Heart left ventricle (tissue), 16 donors: ENCODE results near the gene CHCHD3. TPM values are rescaled to one million over a fixed set of nuclear protein-coding genes. Genes with fewer than 3 reads are reported as not detected.

Source experiments
- ATAC-seq, 4 donors: fragments of 200-7000 bp; cut with Tn5 transposase; one replicate each; pipeline ENCODE4 v1.9.1; 2020 to 2022; ENCODE audit warnings: moderate library complexity in 4 of 4, mild to moderate bottlenecking in 3 of 4, moderate number of reproducible peaks in 1 of 4
- DNase-seq, 5 donors: peaks; one replicate each; pipeline ENCODE4 v3.0.0-alpha.2; 2020
- H3K27ac ChIP-seq, 12 donors: fragments of 200-600 bp; sonication (generic) in 4 of 12; one replicate each; pipeline versions ENCODE4 v1.5.0 to v1.8.0; 2016 to 2022; ENCODE audit warnings: mild to moderate bottlenecking in 2 of 12
- H3K27me3 ChIP-seq, 9 donors: fragments of 200-600 bp; sonication (generic) in 2 of 9; one replicate each; pipeline versions ENCODE4 v1.5.1 to v1.8.0; 2016 to 2022; ENCODE audit warnings: mild to moderate bottlenecking in 3 of 9
- H3K36me3 ChIP-seq, 9 donors: fragments of 200-600 bp; sonication (generic) in 2 of 9; one replicate each; pipeline versions ENCODE4 v1.5.0 to v1.8.0; 2018 to 2022; ENCODE audit warnings: mild to moderate bottlenecking in 2 of 9
- H3K4me1 ChIP-seq, 12 donors: fragments of 200-600 bp; sonication (generic) in 4 of 12; one replicate each; pipeline versions ENCODE4 v1.5.0 to v1.8.0; 2016 to 2022; ENCODE audit warnings: mild to moderate bottlenecking in 3 of 12
- H3K4me3 ChIP-seq, 12 donors: fragments of 200-600 bp; sonication (generic) in 4 of 12; one replicate each; pipeline versions ENCODE4 v1.5.0 to v1.8.0; 2017 to 2022; ENCODE audit warnings: mild to moderate bottlenecking in 9 of 12, moderate library complexity in 4 of 12
- H3K9me3 ChIP-seq, 12 donors: fragments of 200-600 bp; sonication (generic) in 4 of 12; one replicate each; pipeline versions ENCODE4 v1.5.0 to v1.8.0; 2016 to 2022; ENCODE audit warnings: mild to moderate bottlenecking in 1 of 12
- CTCF ChIP-seq, 12 donors: fragments of 200-600 bp; sonication (generic) in 4 of 12; IDR thresholded peaks; one replicate each; pipeline versions ENCODE4 v1.5.0 to v1.8.0; 2018 to 2022; ENCODE audit warnings: antibody characterized with exemption in 12 of 12, mild to moderate bottlenecking in 5 of 12
- POLR2A ChIP-seq, 2 donors: fragments of 450-650 bp; IDR thresholded peaks; one replicate each; pipeline ENCODE4 v1.6.1; 2017; ENCODE audit warnings: antibody characterized with exemption in 2 of 2, mild to moderate bottlenecking in 2 of 2, moderate library complexity in 2 of 2
- WGBS, 4 donors: extraction: QIAGEN DNeasy Blood & Tissue Kit in 2 of 4; methylation state at CpG; one replicate each; pipeline versions ENCODE4 v1.1.5 to v1.1.7; 2013 to 2018; 5-methylcytosine and 5-hydroxymethylcytosine counted together
- intact Hi-C, 10 donors: fragments of 100-400 bp; cut with DNase I; formaldehyde crosslinking; loops; one replicate each; pipeline versions ENCODE4 v1.11.1 to v1.14.2; 2022
- polyA plus RNA-seq, 2 donors: library from polyadenylated mRNA; stranded (reverse); fragments of 200-250 nt; gene quantifications; one replicate each; pipeline ENCODE4 v1.2.3, GENCODE V29; 2013
- total RNA-seq, 9 donors: library from RNA; depleted of rRNA in 2 of 9; stranded (reverse); fragments of >200 nt in 2 of 9; fragmentation: NEBNext Ultra II Directional in 3 of 9; extraction: Animal tissue kit (Norgen Biotek cat#: 25700) in 3 of 9; gene quantifications; one replicate each; pipeline versions ENCODE4 v1.1.0 to v1.2.4, GENCODE V29; 2016 to 2023
- donor health status: ischemic (EF 13 %, LVEDD 7.1; RV severe dilation, severe dysfunction).
- donor health status: healthy with polysubstance abuse.
- donor health status: DM: no; HTN: yes; CAD: no.
- donor health status: DM: no; HTN: no; CAD: no.
- donor health status: ischemic (EF 25% LVEDD 6.9; RV normal size, moderate dysfunction).
- donor health status: ischemic (EF 25% LVEDD 5.7; RV mildly dilated, moderate dysfunction).
- donor health status: healthy.
- donor health status: DM: yes; HTN: yes; CAD: no.
- donor health status: ischemic (EF 35%, LVEDD 5.7; RV mildly dilated, moderate dysfunction).
- donor health status: nonischemic (EF 11% LVEDD 7.7; RV severe dilation, severe dysfunction).
- donor health status: DM: yes; HTN: yes; CAD: no.
- donor health status: PGD.
- donor health status: ischemic (EF 29% LVEDD 5.4; RV normal size, mild dysfunction).
- donor health status: nonischemic (EF 23%, LVEDD 6.1; RV moderate dilation, normal function).

CHCHD3 gene
- total and polyA plus RNA-seq, 11 donors = 92.9 to 197 (median 176) TPM

- intact Hi-C loops = no loop called here
- H3K27me3 ChIP-seq = no peaks in the 10 kb centered on the region
- DNase-seq = no peak
- peaks cover 0 to 30% (median 22%) of the 10 kb centered on the region in 9 donors for H3K36me3 ChIP-seq
- TF ChIP-seq POLR2A (IDR thresholded peaks at IDR 0.05) (no peak), CTCF (IDR thresholded peaks at IDR 0.05) (no peak)
- H3K27ac ChIP-seq = no peak overlapping the region
- WGBS, 4 donors = 77 to 83% (median 80%) methylated on average over 4 of the region's 4 CpGs
- no peak for ATAC-seq
- peaks cover 0 to 4% (median 0%) of the 10 kb centered on the region in 12 donors for H3K4me1 ChIP-seq
- H3K4me3 ChIP-seq = no peak overlapping the region
- H3K9me3 ChIP-seq = no peaks in the 10 kb centered on the region
Measured at GRCh38 chr7:132784406-132784805, 297.5 kb downstream of the CHCHD3 start.

- H3K9me3 ChIP-seq = no peaks in the 10 kb centered on the region
- peaks cover 0 to 30% (median 22%) of the 10 kb centered on the region in 9 donors for H3K36me3 ChIP-seq
- WGBS, 4 donors = 87 to 92% (median 90%) methylated on average over 8 of the region's 8 CpGs
- no peaks in the 10 kb centered on the region for H3K27me3 ChIP-seq
- H3K4me3 ChIP-seq = no peak overlapping the region
- peaks cover 0 to 5% (median 0%) of the 10 kb centered on the region in 12 donors for H3K4me1 ChIP-seq
- no peak overlapping the region for H3K27ac ChIP-seq
- TF ChIP-seq POLR2A (IDR thresholded peaks at IDR 0.05) (no peak), CTCF (IDR thresholded peaks at IDR 0.05) (no peak)
- ATAC-seq (no peak), DNase-seq (no peak)
- intact Hi-C loops = no loop called here
Measured at GRCh38 chr7:132783824-132784223, 298.1 kb downstream of the CHCHD3 start.

- ATAC-seq (no peak), DNase-seq (no peak)
- Histone ChIP-seq H3K27me3 (no peaks in the 10 kb centered on the region), H3K36me3 (peaks cover 0 to 30% (median 22%) of the 10 kb centered on the region in 9 donors), H3K4me1 (peaks cover 0 to 5% (median 0%) of the 10 kb centered on the region in 12 donors), H3K27ac (no peak overlapping the region), H3K9me3 (no peaks in the 10 kb centered on the region), H3K4me3 (no peak overlapping the region)
- intact Hi-C loops = no loop called here
- TF ChIP-seq POLR2A (IDR thresholded peaks at IDR 0.05) (no peak), CTCF (IDR thresholded peaks at IDR 0.05) (no peak)
- WGBS, 4 donors = 85 to 91% (median 87%) methylated on average over 11 of the region's 11 CpGs
Measured at GRCh38 chr7:132782777-132783640, 298.9 kb downstream of the CHCHD3 start.

GRCh38 chr7:132780822-132781221 is 301.1 kb downstream of the CHCHD3 start:
- no peak for DNase-seq
- no peak for ATAC-seq
- Histone ChIP-seq H3K27me3 (no peaks in the 10 kb centered on the region), H3K4me3 (no peak overlapping the region), H3K27ac (no peak overlapping the region), H3K36me3 (peaks cover 0 to 30% (median 19%) of the 10 kb centered on the region in 9 donors), H3K4me1 (peaks cover 0 to 5% (median 0%) of the 10 kb centered on the region in 12 donors), H3K9me3 (no peaks in the 10 kb centered on the region)
- intact Hi-C loops = no loop called here
- 93 to 100% (median 97%) methylated on average over 4 of the region's 4 CpGs for WGBS, 4 donors
- no peak for TF ChIP-seq POLR2A (IDR thresholded peaks at IDR 0.05)
- TF ChIP-seq CTCF (IDR thresholded peaks at IDR 0.05) = no peak
